Measurements from ENCODE around the gene PCDHA6.
"Not testable (repeated sequence)": the region's sequence is repeated elsewhere in the genome, so short reads cannot be mapped to it uniquely, and the experiment has no call there.

Gene PCDHA6

DNA sequence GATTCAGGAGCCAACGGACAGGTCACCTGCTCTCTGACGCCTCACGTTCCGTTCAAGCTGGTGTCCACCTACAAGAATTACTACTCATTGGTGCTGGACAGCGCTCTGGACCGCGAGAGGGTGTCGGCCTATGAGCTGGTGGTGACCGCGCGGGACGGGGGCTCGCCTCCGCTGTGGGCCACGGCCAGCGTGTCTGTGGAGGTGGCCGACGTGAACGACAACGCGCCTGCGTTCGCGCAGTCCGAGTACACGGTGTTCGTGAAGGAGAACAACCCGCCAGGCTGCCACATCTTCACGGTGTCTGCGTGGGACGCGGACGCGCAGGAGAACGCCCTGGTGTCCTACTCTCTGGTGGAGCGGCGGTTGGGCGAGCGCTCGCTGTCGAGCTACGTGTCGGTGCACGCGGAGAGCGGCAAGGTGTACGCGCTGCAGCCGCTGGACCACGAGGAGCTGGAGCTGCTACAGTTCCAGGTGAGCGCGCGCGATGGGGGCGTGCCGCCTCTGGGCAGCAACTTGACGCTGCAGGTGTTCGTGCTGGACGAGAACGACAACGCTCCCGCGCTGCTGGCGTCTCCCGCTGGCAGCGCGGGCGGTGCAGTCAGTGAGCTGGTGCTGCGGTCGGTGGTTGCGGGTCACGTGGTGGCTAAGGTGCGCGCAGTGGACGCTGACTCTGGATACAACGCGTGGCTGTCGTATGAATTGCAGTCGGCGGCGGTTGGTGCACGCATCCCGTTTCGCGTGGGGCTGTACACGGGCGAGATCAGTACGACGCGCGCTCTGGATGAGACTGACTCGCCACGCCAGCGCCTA lies 29.6 kb downstream of the PCDHA6 start:
- DNase-seq (ENCODE audit: low read depth): no peak

DNA sequence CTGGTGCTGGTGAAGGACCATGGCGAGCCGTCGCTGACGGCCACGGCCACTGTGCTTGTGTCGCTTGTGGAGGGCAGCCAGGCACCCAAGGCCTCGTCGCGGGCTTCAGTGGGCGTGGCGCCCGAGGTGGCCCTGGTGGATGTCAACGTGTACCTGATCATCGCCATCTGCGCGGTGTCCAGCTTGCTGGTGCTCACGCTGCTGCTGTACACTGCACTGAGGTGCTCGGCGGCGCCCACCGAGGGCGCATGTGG lies 30.2 kb downstream of the PCDHA6 start:
- DNase-seq (ENCODE audit: low read depth): no peak

GRCh38 chr5:140862441-140863295 lies 34.9 kb downstream of the PCDHA6 start:
- no peak for DNase-seq (ENCODE audit: low read depth)

- no peak for DNase-seq (ENCODE audit: low read depth)
Observed at GRCh38 chr5:140868721-140869554, 41.2 kb downstream of the PCDHA6 start, which contains the start of gene PCDHA11. TSS of gene PCDHA11 (plus strand) at chr5:140868957. CDS start at chr5:140869104, 147 bp downstream.

GRCh38 chr5:140869555-140869886 lies 41.8 kb downstream of the PCDHA6 start:
- DNase-seq (ENCODE audit: low read depth): no peak

- DNase-seq (ENCODE audit: low read depth): no peak
Observed at GRCh38 chr5:140870221-140871201, 42.8 kb downstream of the PCDHA6 start.

GRCh38 chr5:140875085-140876065 lies 47.6 kb downstream of the PCDHA6 start, which contains the start of gene PCDHA12:
TSS of gene PCDHA12 (plus strand) at chr5:140875308. CDS start at chr5:140875473, 165 bp downstream.
- no peak for DNase-seq (ENCODE audit: low read depth)

DNA sequence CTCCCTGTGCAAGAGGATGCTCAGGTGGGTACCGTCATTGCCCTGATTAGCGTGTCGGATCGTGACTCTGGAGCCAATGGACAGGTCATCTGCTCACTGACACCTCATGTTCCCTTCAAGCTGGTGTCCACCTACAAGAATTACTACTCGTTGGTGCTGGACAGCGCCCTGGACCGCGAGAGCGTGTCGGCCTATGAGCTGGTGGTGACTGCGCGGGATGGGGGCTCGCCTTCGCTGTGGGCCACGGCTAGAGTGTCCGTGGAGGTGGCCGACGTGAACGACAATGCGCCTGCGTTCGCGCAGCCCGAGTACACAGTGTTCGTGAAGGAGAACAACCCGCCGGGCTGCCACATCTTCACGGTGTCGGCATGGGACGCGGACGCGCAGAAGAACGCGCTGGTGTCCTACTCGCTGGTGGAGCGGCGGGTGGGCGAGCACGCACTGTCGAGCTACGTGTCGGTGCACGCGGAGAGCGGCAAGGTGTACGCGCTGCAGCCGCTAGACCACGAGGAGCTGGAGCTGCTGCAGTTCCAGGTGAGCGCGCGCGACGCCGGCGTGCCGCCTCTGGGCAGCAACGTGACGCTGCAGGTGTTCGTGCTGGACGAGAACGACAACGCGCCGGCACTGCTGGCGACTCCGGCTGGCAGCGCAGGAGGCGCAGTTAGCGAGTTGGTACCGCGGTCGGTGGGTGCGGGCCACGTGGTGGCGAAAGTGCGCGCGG lies 48.9 kb downstream of the PCDHA6 start:
- not testable (repeated sequence) for DNase-seq (ENCODE audit: low read depth)

GRCh38 chr5:140877262-140877581 lies 49.5 kb downstream of the PCDHA6 start:
- DNase-seq (ENCODE audit: low read depth): no peak

Measured in stromal cell of bone marrow (primary cell).